ENCODE measurements around the gene TMEM187. TPM values are rescaled to one million over a fixed set of nuclear protein-coding genes. Genes with fewer than 3 reads are reported as not detected.

The TMEM187 gene
- total RNA-seq, 4 donors from 2014 or later, result 1.9 to 9.0 (median 4.5) TPM

DNA sequence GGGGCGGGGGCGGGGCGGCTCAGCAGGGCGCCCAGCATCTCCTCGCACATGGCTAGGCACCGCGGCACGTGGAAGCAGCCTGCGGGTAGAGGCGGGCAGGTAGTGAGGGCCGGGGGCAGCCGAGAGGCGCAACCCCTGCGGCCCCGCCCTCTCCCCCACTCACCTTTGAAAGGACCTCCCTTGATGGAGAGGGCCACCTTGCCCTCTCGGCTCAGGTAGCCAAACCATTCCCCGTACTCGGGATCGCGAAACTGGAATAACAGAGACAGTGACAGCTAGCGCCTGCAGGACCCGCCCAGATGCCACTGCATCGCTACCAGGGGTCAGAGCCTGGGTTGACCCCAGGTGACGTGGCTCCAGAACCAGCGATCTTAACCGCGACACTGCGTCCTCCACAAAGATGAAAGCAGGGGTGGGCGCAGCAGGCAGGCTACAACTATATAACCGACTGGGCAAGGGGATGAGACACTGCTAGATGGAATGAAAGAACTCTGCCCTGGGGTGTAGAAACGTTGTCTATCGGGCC lies 37.2 kb upstream of the TMEM187 start:
- ATAC-seq (ENCODE audit: low FRiP score) (no peak), DNase-seq (ENCODE audit: low spot score) (no peak)
- TF ChIP-seq, protein P1, sequence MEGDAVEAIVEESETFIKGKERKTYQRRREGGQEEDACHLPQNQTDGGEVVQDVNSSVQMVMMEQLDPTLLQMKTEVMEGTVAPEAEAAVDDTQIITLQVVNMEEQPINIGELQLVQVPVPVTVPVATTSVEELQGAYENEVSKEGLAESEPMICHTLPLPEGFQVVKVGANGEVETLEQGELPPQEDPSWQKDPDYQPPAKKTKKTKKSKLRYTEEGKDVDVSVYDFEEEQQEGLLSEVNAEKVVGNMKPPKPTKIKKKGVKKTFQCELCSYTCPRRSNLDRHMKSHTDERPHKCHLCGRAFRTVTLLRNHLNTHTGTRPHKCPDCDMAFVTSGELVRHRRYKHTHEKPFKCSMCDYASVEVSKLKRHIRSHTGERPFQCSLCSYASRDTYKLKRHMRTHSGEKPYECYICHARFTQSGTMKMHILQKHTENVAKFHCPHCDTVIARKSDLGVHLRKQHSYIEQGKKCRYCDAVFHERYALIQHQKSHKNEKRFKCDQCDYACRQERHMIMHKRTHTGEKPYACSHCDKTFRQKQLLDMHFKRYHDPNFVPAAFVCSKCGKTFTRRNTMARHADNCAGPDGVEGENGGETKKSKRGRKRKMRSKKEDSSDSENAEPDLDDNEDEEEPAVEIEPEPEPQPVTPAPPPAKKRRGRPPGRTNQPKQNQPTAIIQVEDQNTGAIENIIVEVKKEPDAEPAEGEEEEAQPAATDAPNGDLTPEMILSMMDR (IDR thresholded peaks at IDR 0.05), result no peak

DNA sequence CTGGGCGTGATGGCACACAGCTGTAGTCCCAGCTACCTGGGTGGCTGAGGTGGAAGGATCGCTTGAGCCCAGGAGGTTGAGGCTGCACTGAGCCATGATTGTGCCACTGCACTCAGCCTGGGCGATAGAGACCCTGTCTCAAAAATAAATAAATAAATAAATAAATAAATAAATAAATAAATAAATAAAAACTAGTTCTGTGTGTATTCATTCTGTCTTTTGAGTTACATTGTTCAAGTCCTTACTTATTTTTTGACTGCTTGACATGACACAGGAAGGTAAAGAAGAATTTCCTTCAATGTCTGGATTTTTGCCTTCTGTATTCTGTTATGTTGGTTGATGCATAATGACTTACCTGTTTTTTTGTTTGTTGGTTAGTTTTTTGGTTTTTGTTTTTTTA lies 35.5 kb upstream of the TMEM187 start:
- DNase-seq (ENCODE audit: low spot score), result no peak
- ATAC-seq (ENCODE audit: low FRiP score), result no peak
- TF ChIP-seq, protein P1 (IDR thresholded peaks at IDR 0.05), result no peak

DNA sequence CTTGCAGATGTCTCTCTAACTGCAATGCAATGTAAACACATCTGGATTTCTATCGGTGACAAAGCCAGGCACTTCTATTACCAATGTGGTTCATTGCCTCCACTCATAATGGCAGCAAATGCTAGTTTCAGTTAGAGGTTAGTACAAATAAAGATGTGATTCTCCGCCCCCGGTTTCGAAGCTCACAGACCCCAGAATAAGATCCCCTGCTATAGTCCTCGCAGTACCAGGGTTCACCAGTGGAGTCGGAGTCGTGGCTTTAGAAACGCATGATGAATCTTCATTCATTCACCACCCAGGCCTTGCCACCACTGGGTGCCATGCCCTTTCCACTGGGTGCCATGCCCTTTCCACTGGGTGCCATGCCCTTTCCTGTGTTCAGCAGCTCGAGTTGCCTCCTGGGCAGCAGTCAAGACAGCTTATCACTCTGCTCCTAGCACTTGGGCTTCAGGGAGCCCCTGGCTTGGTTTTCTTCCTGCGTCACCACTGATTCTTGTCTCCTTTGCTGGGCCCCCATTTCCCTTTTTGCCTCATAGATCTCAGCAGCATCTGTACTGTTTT lies 34.2 kb upstream of the TMEM187 start:
- TF ChIP-seq, protein P1 (IDR thresholded peaks at IDR 0.05), result no peak
- DNase-seq (ENCODE audit: low spot score) (no peak), ATAC-seq (ENCODE audit: low FRiP score) (no peak)

DNA sequence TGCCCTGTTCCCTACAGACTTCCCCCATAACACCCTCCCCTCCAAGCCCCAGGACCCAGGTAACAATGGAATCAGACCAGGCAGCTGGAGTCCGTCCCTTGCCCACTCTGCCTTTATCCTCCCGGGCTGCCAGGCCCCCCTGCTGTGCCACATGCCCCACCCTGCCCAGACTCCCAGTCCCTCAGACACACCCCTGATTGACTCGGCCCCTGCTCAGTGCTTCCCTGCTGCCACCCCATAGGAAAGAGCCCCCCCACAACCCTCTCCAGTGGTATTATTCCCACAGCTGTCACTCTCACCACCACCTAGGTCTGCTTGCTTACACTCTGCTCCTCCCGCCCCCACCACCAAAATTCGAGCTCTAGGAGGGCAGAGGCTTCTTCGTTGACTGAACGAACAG lies 33.0 kb upstream of the TMEM187 start:
- TF ChIP-seq, protein P1 (IDR thresholded peaks at IDR 0.05), result no peak
- DNase-seq (ENCODE audit: low spot score) (no peak), ATAC-seq (ENCODE audit: low FRiP score) (no peak)

DNA sequence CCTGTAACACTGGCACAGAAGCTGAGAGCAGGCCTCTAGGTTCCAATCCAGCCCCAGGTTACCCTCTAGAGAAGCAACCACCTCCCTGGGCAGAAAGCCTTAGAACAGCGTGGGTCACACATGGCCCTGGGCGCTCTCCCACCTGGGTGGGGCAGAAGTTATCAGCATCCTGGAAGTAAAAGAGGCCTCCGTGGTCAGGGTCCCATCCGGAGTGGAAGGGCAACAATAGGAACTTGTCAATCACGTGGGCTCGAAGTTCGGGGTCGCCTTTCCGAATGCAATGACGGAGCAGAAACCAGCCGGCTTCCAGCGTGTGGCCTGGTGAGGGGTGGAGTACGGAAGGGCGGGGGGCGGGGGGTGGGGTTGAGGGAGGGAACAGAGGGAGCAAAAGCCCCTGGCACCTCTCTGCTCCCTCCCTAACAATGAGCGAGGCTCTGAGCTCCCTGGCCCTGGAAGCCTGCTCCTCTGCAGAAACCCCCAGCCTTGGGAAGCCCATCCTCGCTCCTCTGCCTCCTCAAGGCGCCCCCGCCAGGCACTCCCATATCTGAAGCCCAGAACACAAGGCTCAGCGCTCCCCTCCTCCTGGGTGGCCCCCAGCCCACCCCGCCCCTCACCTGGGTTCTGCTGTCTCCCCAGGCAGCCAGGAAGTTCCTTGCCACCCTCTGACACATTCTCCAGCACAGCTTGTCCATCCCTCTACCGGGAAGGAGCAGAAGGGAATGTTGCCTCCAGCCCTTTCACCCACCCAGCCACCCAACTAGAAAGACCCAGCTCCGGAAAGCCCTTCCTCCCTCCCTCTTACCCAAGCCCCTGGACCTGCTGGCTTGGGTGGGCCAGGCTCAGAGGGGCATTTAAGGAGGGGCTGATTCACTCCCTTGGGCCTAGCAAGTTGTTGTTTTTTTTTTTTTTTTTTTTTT lies 31.0 kb upstream of the TMEM187 start:
- no peak for ATAC-seq (ENCODE audit: low FRiP score)

DNA sequence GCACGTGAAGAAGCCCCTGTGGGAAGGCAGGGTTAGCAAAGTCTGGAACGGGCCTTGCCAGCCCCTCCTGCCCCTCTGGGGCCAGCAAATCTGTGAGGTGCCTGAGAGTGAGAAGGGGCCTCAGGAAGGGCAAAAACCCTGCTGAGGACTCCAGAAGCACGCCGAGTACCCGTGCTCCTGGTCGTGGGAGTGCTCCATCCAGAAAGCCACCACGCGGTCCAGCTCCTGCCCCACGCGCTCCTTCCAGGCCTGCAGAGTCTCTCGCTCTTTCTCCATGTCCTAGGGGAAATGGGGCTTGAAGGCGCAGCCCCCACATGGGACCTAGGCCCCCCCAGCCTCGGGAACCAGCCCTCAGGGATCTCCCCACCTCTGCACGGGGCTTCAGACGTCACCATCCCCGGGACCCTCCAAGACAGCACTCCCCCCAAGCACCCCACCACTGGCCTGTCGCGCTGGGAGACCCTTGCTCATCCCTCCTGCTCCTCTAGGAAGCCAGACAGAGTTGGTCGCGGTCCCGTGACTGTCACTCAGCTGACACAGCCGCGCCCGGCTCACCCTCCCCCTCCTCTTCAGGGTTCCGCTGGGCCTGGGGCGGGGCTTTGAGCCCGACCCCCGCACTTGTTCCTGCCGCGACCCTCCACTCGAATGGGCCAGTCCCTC lies 28.3 kb upstream of the TMEM187 start, which contains the start of gene RENBP:
RENBP (minus strand) TSS at position 504 of the 660 bp plus-strand sequence; CDS start at position 471, 33 bp downstream.
- ATAC-seq (ENCODE audit: low FRiP score) (no peak), DNase-seq (ENCODE audit: low spot score) (no peak)
- TF ChIP-seq, protein P1 (IDR thresholded peaks at IDR 0.05), result no peak

More for the DNA sequence above, 31.0 kb upstream of the TMEM187 start:
- TF ChIP-seq, protein P1 (IDR thresholded peaks at IDR 0.05), result no peak
- no peak for DNase-seq (ENCODE audit: low spot score)

Measured in omental fat pad (tissue), 4 donors.